Transverse colon (tissue), 4 donors: ENCODE measurements around the gene NRF1. TPM values are rescaled to one million over a fixed set of nuclear protein-coding genes. Genes with fewer than 3 reads are reported as not detected.

Source experiments
- DNase-seq: peaks from one replicate; pipeline ENCODE4 v3.0.0-alpha.2; 2019
- H3K27ac ChIP-seq, 4 donors: fragments of 200-600 bp; sonication (generic); 2 replicates each; pipeline ENCODE4 v1.5.1; 2016 to 2018; ENCODE audit warnings: inconsistent platforms in 4 of 4
- H3K27me3 ChIP-seq: fragments of 200-600 bp; sonication (generic); 2 replicates; pipeline ENCODE4 v1.5.1; 2017; ENCODE audit warnings: inconsistent platforms
- H3K36me3 ChIP-seq, 4 donors: fragments of 200-600 bp; sonication (generic); 2 replicates each; pipeline ENCODE4 v1.5.1; 2017 to 2019; ENCODE audit warnings: inconsistent platforms in 4 of 4
- H3K4me1 ChIP-seq, 4 donors: fragments of 200-600 bp; sonication (generic); 2 replicates each; pipeline ENCODE4 v1.5.1; 2017 to 2020; ENCODE audit warnings: inconsistent platforms in 4 of 4
- H3K4me3 ChIP-seq, 4 donors: fragments of 200-600 bp; sonication (generic); 1 replicate in 1 of 4; 2 replicates in 3 of 4; pipeline versions ENCODE4 v1.5.1 to v1.6.1; 2017 to 2019; ENCODE audit warnings: inconsistent platforms in 4 of 4
- H3K9me3 ChIP-seq, 2 donors: fragments of 200-600 bp; sonication (generic); 2 replicates each; pipeline ENCODE4 v1.5.1; 2017 to 2019; ENCODE audit warnings: inconsistent platforms in 2 of 2
- EP300 ChIP-seq: sonication (generic); formaldehyde crosslinking; IDR thresholded peaks from one replicate; pipeline ENCODE4 v1.6.1; 2017; ENCODE audit warnings: antibody characterized with exemption, low read depth
- POLR2A ChIP-seq: fragments of 450-650 bp; IDR thresholded peaks from one replicate; pipeline ENCODE4 v1.6.1; 2016; ENCODE audit warnings: antibody characterized with exemption, mild to moderate bottlenecking, moderate library complexity
- POLR2AphosphoS5 ChIP-seq, 3 donors: sonication (generic); formaldehyde crosslinking; IDR thresholded peaks; one replicate each; pipeline ENCODE4 v1.6.1; 2016; ENCODE audit warnings: antibody characterized with exemption in 3 of 3
- WGBS, 2 donors: methylation state at CpG; one replicate each; pipeline ENCODE4 v1.1.5; 2018; ENCODE audit warnings: low coverage in 1 of 2; 5-methylcytosine and 5-hydroxymethylcytosine counted together
- in situ Hi-C, 4 donors: fragments of 200-750 bp; cut with MboI; loops; one replicate each; pipeline versions ENCODE4 v1.15.0 to v1.15.1; 2017; ENCODE audit warnings: low sequenced_read_pairs in 3 of 4, low pct_ligation_motif_present in 1 of 4, low pct_unique_long_range_greater_than_20kb in 1 of 4
- intact Hi-C: fragments of 100-400 bp; cut with DNase I; formaldehyde crosslinking; loops from one replicate; pipeline ENCODE4 v1.15.1; 2023; ENCODE audit warnings: low total_unique reads
- total RNA-seq, 4 donors: library from RNA; depleted of rRNA; stranded (reverse); fragments of >200 nt; gene quantifications; one replicate each; pipeline ENCODE4 v1.1.0, GENCODE V29; 2016
- TF ChIP-seq, protein P1 (sequence below), 5 experiments: fragments of 200-600 bp in 3 of 5; fragments of 450-650 bp in 2 of 5; sonication (generic) in 3 of 5; IDR thresholded peaks; 1 replicate in 2 of 5; 2 replicates in 3 of 5; pipeline ENCODE4 v1.5.1; 2016 to 2017; ENCODE audit warnings: antibody characterized with exemption in 5 of 5, inconsistent platforms in 3 of 5, mild to moderate bottlenecking in 2 of 5, moderate library complexity in 1 of 5

Gene NRF1
- total RNA-seq, 4 donors from 2014 or later = 11.6 to 21.5 (median 15.3) TPM

DNA sequence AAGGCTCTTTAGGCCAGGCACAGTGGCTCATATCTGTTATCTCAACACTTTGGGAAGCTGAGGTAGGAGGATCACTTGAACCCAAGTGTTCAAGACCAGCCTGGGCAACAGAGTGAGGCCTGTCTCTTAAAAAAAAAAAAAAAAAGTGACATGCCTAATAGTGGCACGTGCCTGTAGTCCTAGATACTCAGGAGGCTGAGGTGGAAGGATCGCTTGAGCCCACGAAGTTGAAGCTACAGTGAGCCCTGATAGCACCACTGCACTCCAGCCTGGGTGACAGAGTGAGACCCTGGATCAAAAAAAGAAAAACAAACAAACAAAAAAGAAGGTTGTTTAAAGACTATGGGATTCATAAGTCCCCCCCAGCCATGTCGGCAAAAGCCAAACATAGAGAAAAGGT is 42.2 kb upstream of the NRF1 start:
- H3K27ac ChIP-seq = no peak overlapping the region
- TF ChIP-seq EP300 (no peak), POLR2AphosphoS5 (IDR thresholded peaks at IDR 0.05) (no peak), POLR2A (no peak)
- TF ChIP-seq, protein P1, sequence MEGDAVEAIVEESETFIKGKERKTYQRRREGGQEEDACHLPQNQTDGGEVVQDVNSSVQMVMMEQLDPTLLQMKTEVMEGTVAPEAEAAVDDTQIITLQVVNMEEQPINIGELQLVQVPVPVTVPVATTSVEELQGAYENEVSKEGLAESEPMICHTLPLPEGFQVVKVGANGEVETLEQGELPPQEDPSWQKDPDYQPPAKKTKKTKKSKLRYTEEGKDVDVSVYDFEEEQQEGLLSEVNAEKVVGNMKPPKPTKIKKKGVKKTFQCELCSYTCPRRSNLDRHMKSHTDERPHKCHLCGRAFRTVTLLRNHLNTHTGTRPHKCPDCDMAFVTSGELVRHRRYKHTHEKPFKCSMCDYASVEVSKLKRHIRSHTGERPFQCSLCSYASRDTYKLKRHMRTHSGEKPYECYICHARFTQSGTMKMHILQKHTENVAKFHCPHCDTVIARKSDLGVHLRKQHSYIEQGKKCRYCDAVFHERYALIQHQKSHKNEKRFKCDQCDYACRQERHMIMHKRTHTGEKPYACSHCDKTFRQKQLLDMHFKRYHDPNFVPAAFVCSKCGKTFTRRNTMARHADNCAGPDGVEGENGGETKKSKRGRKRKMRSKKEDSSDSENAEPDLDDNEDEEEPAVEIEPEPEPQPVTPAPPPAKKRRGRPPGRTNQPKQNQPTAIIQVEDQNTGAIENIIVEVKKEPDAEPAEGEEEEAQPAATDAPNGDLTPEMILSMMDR (IDR thresholded peaks at IDR 0.05) = no peak
- DNase-seq = no peak
- peaks cover 6% of the 10 kb centered on the region for H3K27me3 ChIP-seq
- intact Hi-C loops (no loop called here), in situ Hi-C loops (no loop called here)
- no peaks in the 10 kb centered on the region for H3K36me3 ChIP-seq
- 86 to 88% methylated on average over 4 of the region's 4 CpGs for WGBS, 2 donors
- H3K4me3 ChIP-seq = no peak overlapping the region
- H3K4me1 ChIP-seq = peaks cover 0 to 4% (median 0%) of the 10 kb centered on the region in 4 donors
- no peaks in the 10 kb centered on the region for H3K9me3 ChIP-seq

DNA sequence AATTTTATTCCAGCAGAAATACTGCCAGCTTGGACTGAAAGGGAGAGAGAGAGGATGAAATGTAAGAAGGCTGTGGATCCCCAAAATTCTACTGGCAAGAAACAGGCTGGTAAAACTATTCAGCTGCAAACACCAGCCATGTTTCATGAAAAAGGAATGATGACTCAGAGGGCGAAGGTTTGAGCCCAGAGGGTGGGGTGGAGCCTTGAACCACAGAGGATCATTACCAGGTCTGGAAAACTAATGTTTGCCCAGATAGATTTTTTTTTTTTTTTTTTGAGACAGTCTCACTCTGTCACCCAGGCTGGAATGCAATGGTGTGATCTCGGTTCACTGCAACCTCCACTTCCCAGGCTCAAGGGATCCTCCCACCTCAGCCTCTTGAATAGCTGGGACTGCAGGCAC is 41.7 kb upstream of the NRF1 start:
- peak; percentile 55 for DNase-seq
- intact Hi-C loops = no loop called here
- Histone ChIP-seq H3K9me3 (no peaks in the 10 kb centered on the region), H3K27me3 (peaks cover 2% of the 10 kb centered on the region), H3K4me3 (no peak overlapping the region), H3K27ac (no peak overlapping the region), H3K4me1 (peaks cover 0 to 4% (median 0%) of the 10 kb centered on the region in 4 donors), H3K36me3 (no peaks in the 10 kb centered on the region)
- in situ Hi-C loops = no loop called here
- WGBS, 2 donors = 13 to 45% methylated on average over 2 of the region's 2 CpGs
- no peak for TF ChIP-seq POLR2AphosphoS5 (IDR thresholded peaks at IDR 0.05)
- TF ChIP-seq, protein P1 (IDR thresholded peaks at IDR 0.05) = no peak
- no peak for TF ChIP-seq EP300
- no peak for TF ChIP-seq POLR2A

DNA sequence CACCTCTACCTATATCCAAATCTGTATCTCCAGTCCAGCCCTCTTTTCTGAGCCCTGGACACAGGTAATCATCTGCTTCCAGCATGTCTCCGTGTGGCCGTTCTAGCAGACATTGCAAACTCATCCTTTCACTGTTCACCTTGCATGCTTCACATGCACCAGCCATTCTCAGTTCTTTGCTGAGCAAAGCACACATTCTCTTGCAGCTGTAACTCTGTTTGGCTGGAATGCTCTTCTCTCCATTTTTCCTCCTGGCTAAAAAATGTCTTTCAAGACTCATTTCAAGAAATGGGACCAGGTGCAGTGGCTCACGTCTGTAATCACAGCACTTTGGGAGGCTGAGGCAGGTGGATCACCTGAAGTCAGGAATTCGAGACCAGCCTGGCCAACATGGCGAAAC is 40.3 kb upstream of the NRF1 start:
- in situ Hi-C loops = no loop called here
- no peaks in the 10 kb centered on the region for H3K36me3 ChIP-seq
- WGBS, 2 donors = 91 to 92% methylated on average over 4 to 5 of the region's 5 CpGs
- H3K4me1 ChIP-seq = peaks cover 0 to 4% (median 0%) of the 10 kb centered on the region in 4 donors
- no peak for DNase-seq
- no peak for TF ChIP-seq POLR2AphosphoS5 (IDR thresholded peaks at IDR 0.05)
- TF ChIP-seq POLR2A = no peak
- no peak for TF ChIP-seq EP300
- TF ChIP-seq, protein P1 (IDR thresholded peaks at IDR 0.05) = no peak
- no peak overlapping the region for H3K4me3 ChIP-seq
- no peaks in the 10 kb centered on the region for H3K9me3 ChIP-seq
- H3K27ac ChIP-seq = no peak overlapping the region
- intact Hi-C loops = no loop called here
- no peaks in the 10 kb centered on the region for H3K27me3 ChIP-seq

DNA sequence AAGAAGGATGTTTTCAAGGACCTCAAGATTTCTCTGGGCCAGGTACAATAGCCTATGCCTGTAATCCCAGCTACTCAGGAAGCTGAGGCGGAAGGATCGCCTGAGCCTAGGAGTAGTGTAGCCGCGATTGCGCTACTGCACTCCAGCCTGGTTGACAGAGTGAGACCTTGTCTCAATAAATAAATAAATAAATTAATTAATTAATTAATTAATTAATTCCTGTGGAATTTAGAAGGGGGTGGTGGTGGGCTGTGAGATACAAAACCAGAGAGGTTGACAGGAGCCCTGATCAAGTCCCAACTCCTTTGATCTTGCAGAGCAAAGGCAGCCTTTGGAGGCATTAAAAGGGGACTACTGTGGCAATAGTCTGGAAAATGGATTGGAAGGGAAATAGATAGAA is 39.3 kb upstream of the NRF1 start:
- H3K36me3 ChIP-seq = no peaks in the 10 kb centered on the region
- no peak overlapping the region for H3K4me3 ChIP-seq
- peaks cover 0 to 4% (median 0%) of the 10 kb centered on the region in 4 donors for H3K4me1 ChIP-seq
- H3K9me3 ChIP-seq = no peaks in the 10 kb centered on the region
- in situ Hi-C loops (no loop called here), intact Hi-C loops (no loop called here)
- H3K27ac ChIP-seq = no peak overlapping the region
- H3K27me3 ChIP-seq = no peaks in the 10 kb centered on the region
- WGBS, 2 donors = 97 to 100% methylated on average over 5 of the region's 5 CpGs
- TF ChIP-seq POLR2AphosphoS5 (IDR thresholded peaks at IDR 0.05) = no peak
- no peak for TF ChIP-seq POLR2A
- TF ChIP-seq, protein P1 (IDR thresholded peaks at IDR 0.05) = no peak
- TF ChIP-seq EP300 = no peak
- no peak for DNase-seq
